Adrenal gland (tissue), 12 donors: ENCODE data around the gene YARS1. TPM values are rescaled to one million over a fixed set of nuclear protein-coding genes. Genes with fewer than 3 reads are reported as not detected.

Source experiments
- DNase-seq, 7 donors: peaks; one replicate each; pipeline ENCODE4 v3.0.0-alpha.2; 2019 to 2020
- H3K27ac ChIP-seq, 5 donors: fragments of 200-600 bp; sonication (generic) in 4 of 5; 1 replicate in 3 of 5; 2 replicates in 2 of 5; pipeline versions ENCODE4 v1.5.1 to v1.8.0; 2016 to 2020; ENCODE audit warnings: mild to moderate bottlenecking in 1 of 5
- H3K27me3 ChIP-seq: fragments of 200-600 bp; 2 replicates; pipeline ENCODE4 v1.8.0; 2021
- H3K36me3 ChIP-seq, 2 donors: fragments of 200-600 bp; replicated peaks in 1 of 2; 1 replicate in 1 of 2; 2 replicates in 1 of 2; pipeline versions ENCODE4 v1.5.1 to v1.8.0; 2018 to 2022
- H3K4me1 ChIP-seq, 2 donors: fragments of 200-600 bp; replicated peaks in 1 of 2; 1 replicate in 1 of 2; 2 replicates in 1 of 2; pipeline versions ENCODE4 v1.5.1 to v1.8.0; 2018 to 2021
- H3K4me3 ChIP-seq, 4 donors: fragments of 200-600 bp; sonication (generic) in 3 of 4; one replicate each; pipeline ENCODE4 v1.5.1; 2016 to 2018
- H3K9me3 ChIP-seq, 3 donors: fragments of 200-600 bp; sonication (generic) in 1 of 3; replicated peaks in 1 of 3; 1 replicate in 2 of 3; 2 replicates in 1 of 3; pipeline versions ENCODE4 v1.5.1 to v1.8.0; 2016 to 2021
- POLR2A ChIP-seq, 2 donors: fragments of 450-650 bp; IDR thresholded peaks; one replicate each; pipeline ENCODE4 v1.6.1; 2017; ENCODE audit warnings: antibody characterized with exemption in 2 of 2, mild to moderate bottlenecking in 2 of 2, moderate library complexity in 1 of 2
- WGBS, 4 donors: extraction: QIAGEN DNeasy Blood & Tissue Kit in 2 of 4; methylation state at CpG; one replicate each; pipeline versions ENCODE4 v1.1.5 to v1.1.7; 2013 to 2017; 5-methylcytosine and 5-hydroxymethylcytosine counted together
- intact Hi-C, 2 donors: fragments of 100-400 bp; cut with DNase I; formaldehyde crosslinking; loops; one replicate each; pipeline versions ENCODE4 v1.14.1 to v1.15.0; 2022 to 2023
- polyA plus RNA-seq, 3 donors: library from polyadenylated mRNA; stranded (reverse); fragments of 200-250 nt in 2 of 3; fragments of 350-450 nt in 1 of 3; fragmentation: Illumina TruSeq in 1 of 3; extraction: RNeasy Lipid Tissue Mini Kit (QIAGEN cat#74804) in 1 of 3; gene quantifications; one replicate each; pipeline ENCODE4 v1.2.3, GENCODE V29; 2013 to 2014
- total RNA-seq, 9 donors: library from RNA; depleted of rRNA in 4 of 9; stranded (reverse); fragments of >200 nt in 4 of 9; fragments of 120-200 nt in 1 of 9; fragmentation: NEBNext Ultra II Directional in 1 of 9; extraction: Animal tissue kit (Norgen Biotek cat#: 25700) in 1 of 9; gene quantifications; one replicate each; pipeline versions ENCODE4 v1.1.0 to v1.2.4, GENCODE V29; 2013 to 2023
- TF ChIP-seq, protein P1 (sequence below), 6 experiments: fragments of 450-650 bp in 4 of 6; fragments of 200-600 bp in 2 of 6; sonication (generic) in 1 of 6; IDR thresholded peaks; 1 replicate in 5 of 6; 2 replicates in 1 of 6; pipeline versions ENCODE4 v1.5.1 to v1.8.0; 2016 to 2021; ENCODE audit warnings: antibody characterized with exemption in 6 of 6, mild to moderate bottlenecking in 2 of 6, moderate library complexity in 1 of 6
- donor health status: healthy with polysubstance abuse.
- donor health status: Bipolar disorder and iron deficiency.
- donor health status: DM: yes; HTN: yes; CAD: no.
- donor health status: DM: no; HTN: no; CAD: no.
- donor health status: DM: no; HTN: no; CAD: no.
- donor health status: DM: yes; HTN: yes; CAD: no.

The YARS1 gene
- total and polyA plus RNA-seq, 12 donors, result 55.5 to 190 (median 97.0) TPM

DNA sequence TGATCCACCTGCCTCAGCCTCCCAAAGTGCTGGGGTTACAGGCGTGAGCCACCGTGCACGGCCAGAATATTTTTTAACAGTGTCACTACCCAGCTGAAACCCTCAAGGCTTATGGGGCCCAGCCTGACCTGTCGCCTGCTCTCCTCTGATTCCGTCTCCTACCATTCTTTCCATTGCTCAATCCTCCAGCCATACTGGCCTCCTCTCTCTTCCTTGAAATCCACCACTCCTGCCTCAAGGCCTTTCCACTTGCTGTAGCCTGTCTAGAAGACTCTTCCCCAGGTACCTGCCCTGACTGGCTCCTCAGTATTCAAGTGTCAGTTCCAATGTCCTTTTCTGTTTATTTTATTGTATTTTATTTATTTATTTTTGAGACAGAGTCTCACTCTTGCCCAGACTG, 53.9 kb downstream of the YARS1 start:
- H3K4me1 ChIP-seq, result peaks cover 86 to 89% of the 10 kb centered on the region in 2 donors
- no peaks in the 10 kb centered on the region for H3K9me3 ChIP-seq
- H3K36me3 ChIP-seq, result peaks cover 0 to 7% of the 10 kb centered on the region in 2 donors
- TF ChIP-seq POLR2A (IDR thresholded peaks at IDR 0.05), result no peak
- TF ChIP-seq, protein P1, sequence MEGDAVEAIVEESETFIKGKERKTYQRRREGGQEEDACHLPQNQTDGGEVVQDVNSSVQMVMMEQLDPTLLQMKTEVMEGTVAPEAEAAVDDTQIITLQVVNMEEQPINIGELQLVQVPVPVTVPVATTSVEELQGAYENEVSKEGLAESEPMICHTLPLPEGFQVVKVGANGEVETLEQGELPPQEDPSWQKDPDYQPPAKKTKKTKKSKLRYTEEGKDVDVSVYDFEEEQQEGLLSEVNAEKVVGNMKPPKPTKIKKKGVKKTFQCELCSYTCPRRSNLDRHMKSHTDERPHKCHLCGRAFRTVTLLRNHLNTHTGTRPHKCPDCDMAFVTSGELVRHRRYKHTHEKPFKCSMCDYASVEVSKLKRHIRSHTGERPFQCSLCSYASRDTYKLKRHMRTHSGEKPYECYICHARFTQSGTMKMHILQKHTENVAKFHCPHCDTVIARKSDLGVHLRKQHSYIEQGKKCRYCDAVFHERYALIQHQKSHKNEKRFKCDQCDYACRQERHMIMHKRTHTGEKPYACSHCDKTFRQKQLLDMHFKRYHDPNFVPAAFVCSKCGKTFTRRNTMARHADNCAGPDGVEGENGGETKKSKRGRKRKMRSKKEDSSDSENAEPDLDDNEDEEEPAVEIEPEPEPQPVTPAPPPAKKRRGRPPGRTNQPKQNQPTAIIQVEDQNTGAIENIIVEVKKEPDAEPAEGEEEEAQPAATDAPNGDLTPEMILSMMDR (IDR thresholded peaks at IDR 0.05), result no peak
- no peaks in the 10 kb centered on the region for H3K27me3 ChIP-seq
- peak overlapping the region; percentile 50 to 95 (median 81) for H3K27ac ChIP-seq
- intact Hi-C loops, result no loop called here
- DNase-seq, result peak in 1 of 7 donors; percentile 41
- WGBS, 4 donors, result 56 to 67% (median 60%) methylated on average over 5 of the region's 5 CpGs
- H3K4me3 ChIP-seq, result no peak overlapping the region

DNA sequence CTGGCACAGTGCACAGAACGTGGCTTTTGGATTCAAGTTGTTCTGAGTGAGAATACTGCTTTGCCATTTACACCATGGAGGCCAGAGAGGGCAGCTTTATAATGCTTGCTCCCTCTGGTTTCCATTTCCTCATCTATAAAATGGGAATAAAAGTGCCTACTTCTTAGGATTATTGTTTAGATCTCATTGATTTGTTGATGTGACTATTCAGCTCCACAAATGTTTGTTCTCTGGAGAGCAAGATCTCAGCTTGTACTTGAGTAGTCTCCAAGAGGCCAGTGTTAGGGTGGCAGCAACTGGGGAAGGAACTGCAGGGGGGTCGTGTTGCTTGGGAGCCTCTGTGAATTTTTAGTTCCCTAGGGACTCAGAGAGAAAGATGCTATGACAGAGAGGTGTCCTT, 55.2 kb downstream of the YARS1 start:
- Histone ChIP-seq H3K4me3 (no peak overlapping the region), H3K27ac (peak overlapping the region; percentile 76 to 99 (median 93)), H3K9me3 (no peaks in the 10 kb centered on the region), H3K27me3 (no peaks in the 10 kb centered on the region), H3K4me1 (peaks cover 86 to 89% of the 10 kb centered on the region in 2 donors), H3K36me3 (no peaks in the 10 kb centered on the region)
- no peak for DNase-seq
- TF ChIP-seq, protein P1 (IDR thresholded peaks at IDR 0.05), result no peak
- no peak for TF ChIP-seq POLR2A (IDR thresholded peaks at IDR 0.05)
- intact Hi-C loops, result no loop called here
- 13 to 33% (median 25%) methylated on average over 2 of the region's 2 CpGs for WGBS, 4 donors

DNA sequence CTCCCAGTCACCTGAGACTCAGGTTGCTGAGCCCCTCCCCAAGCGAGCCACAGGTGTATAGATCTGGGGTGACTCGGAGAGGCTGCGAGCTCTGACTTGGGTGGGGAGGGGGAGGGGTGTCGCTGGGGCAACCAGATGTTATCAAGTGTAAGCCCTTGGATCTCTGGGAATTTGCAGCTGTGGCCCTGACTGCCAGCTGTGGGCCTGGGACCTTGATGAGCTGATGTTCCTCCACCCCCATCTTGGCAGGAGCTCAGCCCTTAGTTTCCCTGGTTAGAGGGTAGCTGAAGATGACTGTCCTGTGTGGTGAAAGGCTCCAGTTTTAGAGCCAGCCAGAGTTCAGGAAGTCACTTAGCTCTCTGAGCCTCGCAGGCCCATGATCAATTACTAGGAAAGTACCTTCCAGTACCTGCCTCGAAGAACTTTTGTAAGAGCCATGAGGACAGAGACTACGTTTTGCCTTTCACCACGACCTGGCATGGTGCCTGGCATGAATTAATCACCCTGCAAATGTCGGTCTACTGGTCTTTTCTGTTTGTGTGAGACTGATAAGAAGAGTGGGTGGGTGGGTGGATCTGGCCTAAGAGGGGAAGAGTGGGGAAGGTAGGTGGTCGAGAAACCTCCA, 55.8 kb downstream of the YARS1 start:
- H3K4me1 ChIP-seq, result peaks cover 85 to 86% of the 10 kb centered on the region in 2 donors
- 5 to 20% (median 15%) methylated on average over 7 to 10 of the region's 10 CpGs for WGBS, 4 donors

DNA sequence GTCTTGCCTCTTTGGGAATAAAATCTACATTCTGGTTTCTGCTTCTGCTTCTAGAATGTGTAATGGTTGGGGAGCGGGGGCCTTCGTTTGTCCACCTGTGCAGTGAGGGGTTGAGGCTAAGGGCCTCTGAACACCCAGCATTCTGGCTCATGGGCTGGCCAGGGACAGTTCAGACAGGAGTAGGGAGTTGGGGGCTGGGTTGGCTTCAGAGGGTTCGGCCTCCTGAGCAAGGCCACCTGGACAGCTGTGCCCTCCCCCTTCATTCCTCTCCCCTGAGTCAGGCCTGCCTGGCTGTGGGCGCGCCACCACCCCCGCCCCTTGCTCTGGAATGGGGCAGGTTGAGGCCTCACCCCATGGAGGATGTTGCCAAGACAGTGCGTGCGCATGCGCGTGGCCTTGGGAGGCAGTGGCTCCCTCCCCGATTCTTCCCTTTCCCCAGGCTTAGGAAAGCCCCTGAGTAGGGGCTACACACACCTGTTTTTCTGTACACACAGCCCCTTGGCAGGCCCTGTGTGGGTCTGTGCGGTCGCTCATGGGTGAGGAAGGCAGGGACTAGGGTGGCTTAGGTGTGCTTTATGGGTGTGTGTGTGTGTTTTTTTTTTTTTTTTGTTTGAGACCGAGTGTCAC, 57.0 kb downstream of the YARS1 start:
- H3K9me3 ChIP-seq, result no peaks in the 10 kb centered on the region
- H3K27me3 ChIP-seq, result no peaks in the 10 kb centered on the region
- H3K27ac ChIP-seq, result peak overlapping the region; percentile 76 to 99 (median 93)
- intact Hi-C loops, result no loop called here
- peak overlapping the region in 1 of 4 donors; percentile 43 for H3K4me3 ChIP-seq
- WGBS, 4 donors, result 42 to 52% (median 48%) methylated on average over 7 to 14 of the region's 14 CpGs
- peaks cover 79 to 81% of the 10 kb centered on the region in 2 donors for H3K4me1 ChIP-seq
- DNase-seq, result peak; percentile 95 to 99 (median 98)
- TF ChIP-seq POLR2A (IDR thresholded peaks at IDR 0.05), result peak in 1 of 2 donors; percentile 74
- TF ChIP-seq, protein P1 (IDR thresholded peaks at IDR 0.05), result no peak
- H3K36me3 ChIP-seq, result no peaks in the 10 kb centered on the region

More for the DNA sequence above, 55.8 kb downstream of the YARS1 start:
- Histone ChIP-seq H3K4me3 (peak overlapping the region in 1 of 4 donors; percentile 33), H3K27me3 (no peaks in the 10 kb centered on the region), H3K9me3 (no peaks in the 10 kb centered on the region), H3K27ac (peak overlapping the region; percentile 76 to 99 (median 93)), H3K36me3 (no peaks in the 10 kb centered on the region)
- TF ChIP-seq, protein P1 (IDR thresholded peaks at IDR 0.05), result no peak
- peak in 1 of 2 donors; percentile 66 for TF ChIP-seq POLR2A (IDR thresholded peaks at IDR 0.05)
- peak; percentile 84 to 94 (median 92) for DNase-seq
- intact Hi-C loops, result no loop called here
